HFF-Myc (cell line): ENCODE measurements around the gene TMEM140.

Source experiments
- DNase-seq: peaks from one replicate; pipeline ENCODE4 v3.0.0-alpha.2; 2011; ENCODE audit warnings: low read depth; ENCODE audit errors: extremely low read depth
- H3K4me3 ChIP-seq: replicated peaks from 2 replicates; pipeline ENCODE4 v1.5.1; 2011; ENCODE audit warnings: low read depth, mild to moderate bottlenecking, control low read depth, low read length
- CTCF ChIP-seq: IDR thresholded peaks from 2 replicates; pipeline ENCODE4 v1.5.1; 2012; ENCODE audit warnings: mild to moderate bottlenecking, low read depth, low read length, control low read depth; ENCODE audit errors: missing control alignments

TMEM140 gene

GRCh38 chr7:135160858-135161653 lies 13.2 kb downstream of the TMEM140 start:
- no peak for DNase-seq
- H3K4me3 ChIP-seq: no peak overlapping the region
- no peak for TF ChIP-seq CTCF

GRCh38 chr7:135161669-135162068 lies 13.8 kb downstream of the TMEM140 start:
- no peak for DNase-seq
- TF ChIP-seq CTCF: no peak
- no peak overlapping the region for H3K4me3 ChIP-seq

- TF ChIP-seq CTCF: no peak
- no peak overlapping the region for H3K4me3 ChIP-seq
- DNase-seq: no peak
These were observed 14.6 kb downstream of the TMEM140 start for GRCh38 chr7:135162382-135163001.

- peak; percentile 14 for TF ChIP-seq CTCF
- H3K4me3 ChIP-seq: no peak overlapping the region
- no peak for DNase-seq
These were observed 16.6 kb downstream of the TMEM140 start for GRCh38 chr7:135164357-135165061.

GRCh38 chr7:135165862-135166261 lies 18.0 kb downstream of the TMEM140 start:
- no peak overlapping the region for H3K4me3 ChIP-seq
- no peak for TF ChIP-seq CTCF
- DNase-seq: no peak

- no peak for DNase-seq
- TF ChIP-seq CTCF: no peak
These were observed 18.6 kb downstream of the TMEM140 start for GRCh38 chr7:135166338-135166990.

More at GRCh38 chr7:135166338-135166990, 18.6 kb downstream of the TMEM140 start:
- no peak overlapping the region for H3K4me3 ChIP-seq
